Right lobe of liver (tissue), 6 donors: ENCODE results near the gene LCN9. TPM values are rescaled to one million over a fixed set of nuclear protein-coding genes. Genes with fewer than 3 reads are reported as not detected.

Source experiments
- ATAC-seq, 4 donors: fragments of 200-7000 bp; cut with Tn5 transposase; one replicate each; pipeline ENCODE4 v1.9.1; 2020; ENCODE audit warnings: mild to moderate bottlenecking in 4 of 4, moderate library complexity in 4 of 4
- DNase-seq, 3 donors: peaks; one replicate each; pipeline ENCODE4 v3.0.0-alpha.2; 2020
- H3K27ac ChIP-seq, 3 donors: fragments of 200-600 bp; one replicate each; pipeline ENCODE4 v1.8.0; 2022
- H3K27me3 ChIP-seq, 2 donors: fragments of 200-600 bp; one replicate each; pipeline ENCODE4 v1.8.0; 2022
- H3K36me3 ChIP-seq, 4 donors: fragments of 200-600 bp; sonication (generic) in 1 of 4; one replicate each; pipeline versions ENCODE4 v1.5.1 to v1.8.0; 2017 to 2022; ENCODE audit warnings: control low read depth in 1 of 4
- H3K4me1 ChIP-seq, 4 donors: fragments of 200-600 bp; sonication (generic) in 1 of 4; one replicate each; pipeline versions ENCODE4 v1.5.1 to v1.8.0; 2017 to 2022; ENCODE audit warnings: control low read depth in 1 of 4
- H3K4me3 ChIP-seq, 3 donors: fragments of 200-600 bp; one replicate each; pipeline ENCODE4 v1.8.0; 2022
- H3K9me3 ChIP-seq, 4 donors: fragments of 200-600 bp; sonication (generic) in 1 of 4; one replicate each; pipeline versions ENCODE4 v1.5.1 to v1.8.0; 2017 to 2022; ENCODE audit warnings: control low read depth in 1 of 4
- POLR2A ChIP-seq: fragments of 450-650 bp; IDR thresholded peaks from one replicate; pipeline ENCODE4 v1.6.1; 2017; ENCODE audit warnings: antibody characterized with exemption, mild to moderate bottlenecking
- WGBS: methylation state at CpG from one replicate; pipeline ENCODE4 v1.1.6; 2018; ENCODE audit warnings: low coverage, low lambda C conversion rate; ENCODE audit not compliant: insufficient coverage; ENCODE audit errors: missing lambda C conversion rate; 5-methylcytosine and 5-hydroxymethylcytosine counted together
- intact Hi-C, 2 donors: fragments of 100-400 bp; cut with DNase I; formaldehyde crosslinking; loops; one replicate each; pipeline versions ENCODE4 v1.11.2 to v1.14.1; 2022
- total RNA-seq, 6 experiments: library from RNA; depleted of rRNA in 2 of 6; stranded (reverse); fragments of >200 nt in 2 of 6; fragmentation: NEBNext Ultra II Directional in 3 of 6; extraction: Animal tissue kit (Norgen Biotek cat#: 25700) in 3 of 6; gene quantifications; one replicate each; pipeline versions ENCODE4 v1.1.0 to v1.2.4, GENCODE V29; 2016 to 2023
- TF ChIP-seq, protein P1 (sequence below), 4 donors: fragments of 200-600 bp in 3 of 4; fragments of 450-650 bp in 1 of 4; IDR thresholded peaks; one replicate each; pipeline versions ENCODE4 v1.5.1 to v1.8.0; 2016 to 2022; ENCODE audit warnings: antibody characterized with exemption in 4 of 4, mild to moderate bottlenecking in 2 of 4
- donor health status: DM: no; HTN: yes; CAD: no.
- donor health status: DM: no; HTN: no; CAD: no.
- donor health status: DM: no; HTN: no; CAD: no.
- donor health status: DM: no; HTN: yes; CAD: no.
- donor health status: DM: no; HTN: yes; CAD: no.

LCN9 gene
- total RNA-seq, 6 experiments from 2014 or later = not detected

DNA sequence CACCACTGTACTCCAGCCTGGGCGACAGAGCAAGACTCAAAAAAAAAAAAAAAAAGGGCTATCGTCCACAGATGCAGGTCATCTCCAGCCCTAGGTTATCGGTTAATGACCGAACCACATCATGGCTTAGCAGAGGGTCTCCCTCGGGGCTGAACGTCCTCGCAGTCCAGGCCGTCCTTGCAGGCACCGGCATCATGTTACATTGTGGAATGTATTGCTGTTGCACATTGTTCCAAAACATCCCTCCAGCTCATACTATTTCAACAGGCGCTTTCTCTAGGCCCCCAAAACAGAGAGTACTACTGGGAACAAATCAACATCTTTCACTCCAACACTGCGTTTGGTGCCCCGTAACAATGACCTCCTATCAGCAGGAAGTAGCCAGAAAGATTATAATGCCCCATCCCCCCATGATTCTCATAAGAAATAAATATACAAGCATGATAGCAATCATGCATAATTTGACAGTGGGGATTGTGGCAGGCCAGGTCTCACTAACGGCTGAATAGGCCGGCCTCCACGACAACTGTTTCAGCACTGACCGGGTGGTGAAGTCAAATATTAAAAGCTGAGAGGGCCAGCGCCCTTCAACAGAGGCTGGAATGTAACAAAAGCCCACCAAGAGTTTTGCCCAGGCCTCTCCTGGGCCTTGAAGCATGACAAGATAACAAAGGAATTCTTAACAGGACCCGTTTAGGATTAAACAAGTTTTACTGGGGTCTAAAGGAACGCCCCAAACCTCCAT is 1.1 kb upstream of the LCN9 start:
- DNase-seq (no peak), ATAC-seq (no peak)
- intact Hi-C loops = no loop called here
- TF ChIP-seq, protein P1, sequence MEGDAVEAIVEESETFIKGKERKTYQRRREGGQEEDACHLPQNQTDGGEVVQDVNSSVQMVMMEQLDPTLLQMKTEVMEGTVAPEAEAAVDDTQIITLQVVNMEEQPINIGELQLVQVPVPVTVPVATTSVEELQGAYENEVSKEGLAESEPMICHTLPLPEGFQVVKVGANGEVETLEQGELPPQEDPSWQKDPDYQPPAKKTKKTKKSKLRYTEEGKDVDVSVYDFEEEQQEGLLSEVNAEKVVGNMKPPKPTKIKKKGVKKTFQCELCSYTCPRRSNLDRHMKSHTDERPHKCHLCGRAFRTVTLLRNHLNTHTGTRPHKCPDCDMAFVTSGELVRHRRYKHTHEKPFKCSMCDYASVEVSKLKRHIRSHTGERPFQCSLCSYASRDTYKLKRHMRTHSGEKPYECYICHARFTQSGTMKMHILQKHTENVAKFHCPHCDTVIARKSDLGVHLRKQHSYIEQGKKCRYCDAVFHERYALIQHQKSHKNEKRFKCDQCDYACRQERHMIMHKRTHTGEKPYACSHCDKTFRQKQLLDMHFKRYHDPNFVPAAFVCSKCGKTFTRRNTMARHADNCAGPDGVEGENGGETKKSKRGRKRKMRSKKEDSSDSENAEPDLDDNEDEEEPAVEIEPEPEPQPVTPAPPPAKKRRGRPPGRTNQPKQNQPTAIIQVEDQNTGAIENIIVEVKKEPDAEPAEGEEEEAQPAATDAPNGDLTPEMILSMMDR (IDR thresholded peaks at IDR 0.05) = no peak
- TF ChIP-seq POLR2A = no peak
- Histone ChIP-seq H3K4me1 (no peaks in the 10 kb centered on the region), H3K4me3 (no peak overlapping the region), H3K9me3 (no peaks in the 10 kb centered on the region), H3K27me3 (no peaks in the 10 kb centered on the region), H3K36me3 (no peaks in the 10 kb centered on the region), H3K27ac (no peak overlapping the region)
- WGBS = 56% methylated on average over 18 of the region's 19 CpGs

DNA sequence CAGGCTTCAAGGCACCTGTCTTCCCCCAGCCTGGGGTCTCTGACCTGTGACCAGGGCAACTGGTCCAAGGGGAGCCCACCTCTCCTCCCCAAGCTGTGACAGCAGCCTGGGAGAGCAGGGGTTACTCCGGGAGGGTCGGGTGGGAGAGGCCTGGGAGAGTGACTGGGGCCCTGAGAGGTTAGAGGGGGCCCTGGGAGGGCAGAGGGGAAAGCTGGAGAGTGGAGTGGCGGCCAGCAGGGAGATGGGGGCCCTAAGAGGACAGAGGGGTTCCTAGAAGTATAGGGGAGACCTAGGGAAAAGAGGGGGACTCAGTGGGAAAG is 302 bp downstream of the LCN9 start:
- Histone ChIP-seq H3K4me1 (no peaks in the 10 kb centered on the region), H3K27me3 (no peaks in the 10 kb centered on the region), H3K9me3 (no peaks in the 10 kb centered on the region), H3K4me3 (no peak overlapping the region), H3K36me3 (no peaks in the 10 kb centered on the region), H3K27ac (no peak overlapping the region)
- TF ChIP-seq, protein P1 (IDR thresholded peaks at IDR 0.05) = no peak
- TF ChIP-seq POLR2A = no peak
- no peak for DNase-seq
- intact Hi-C loops = no loop called here
- WGBS = 30% methylated on average over 3 of the region's 3 CpGs
- no peak for ATAC-seq

DNA sequence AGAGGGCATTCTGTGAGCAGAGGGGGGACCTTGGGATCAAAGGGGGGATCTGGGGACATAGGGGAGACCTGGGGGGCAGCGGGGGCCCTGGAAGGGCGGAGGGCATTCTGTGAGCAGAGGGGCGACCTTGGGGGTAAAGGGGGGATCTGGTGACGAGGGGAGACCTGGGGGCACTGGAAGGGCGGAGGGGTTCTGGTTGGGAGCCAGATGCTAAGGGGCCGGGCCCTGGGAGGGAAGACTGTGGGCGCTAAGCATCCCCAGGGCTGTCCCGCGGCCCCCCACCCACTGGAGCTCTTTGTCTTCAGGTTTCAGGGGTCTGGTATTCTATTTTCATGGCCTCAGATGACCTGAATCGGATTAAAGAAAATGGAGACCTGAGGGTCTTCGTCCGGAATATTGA is 748 bp downstream of the LCN9 start:
- intact Hi-C loops = no loop called here
- DNase-seq (no peak), ATAC-seq (no peak)
- Histone ChIP-seq H3K27ac (no peak overlapping the region), H3K27me3 (no peaks in the 10 kb centered on the region), H3K36me3 (no peaks in the 10 kb centered on the region), H3K4me1 (no peaks in the 10 kb centered on the region), H3K9me3 (no peaks in the 10 kb centered on the region), H3K4me3 (no peak overlapping the region)
- TF ChIP-seq POLR2A = no peak
- TF ChIP-seq, protein P1 (IDR thresholded peaks at IDR 0.05) = no peak
- 67% methylated on average over 9 of the region's 12 CpGs for WGBS

DNA sequence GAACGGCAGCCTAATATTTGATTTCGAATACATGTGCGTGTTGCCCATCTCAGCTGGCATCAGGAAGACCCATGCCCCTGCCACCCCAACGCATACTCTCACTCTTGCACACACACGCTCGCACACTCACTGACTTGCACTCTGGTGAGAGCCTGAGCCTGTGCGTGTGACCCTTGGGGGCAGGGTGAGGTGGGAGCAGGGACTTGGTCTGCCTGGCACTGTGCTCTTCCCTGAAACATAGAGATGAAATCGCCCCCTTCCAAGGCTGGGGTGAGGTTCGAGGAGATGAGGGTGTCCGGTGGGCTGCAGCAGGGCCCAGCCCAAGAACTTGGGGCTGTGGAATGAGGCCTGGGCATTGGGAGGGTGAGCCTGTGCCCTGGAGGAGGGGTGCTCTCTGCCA is 1.2 kb downstream of the LCN9 start:
- no peaks in the 10 kb centered on the region for H3K27me3 ChIP-seq
- H3K36me3 ChIP-seq = no peaks in the 10 kb centered on the region
- DNase-seq (no peak), ATAC-seq (no peak)
- no peak overlapping the region for H3K27ac ChIP-seq
- no peak for TF ChIP-seq POLR2A
- TF ChIP-seq, protein P1 (IDR thresholded peaks at IDR 0.05) = no peak
- intact Hi-C loops = no loop called here
- H3K4me3 ChIP-seq = no peak overlapping the region
- no peaks in the 10 kb centered on the region for H3K4me1 ChIP-seq
- no peaks in the 10 kb centered on the region for H3K9me3 ChIP-seq
- 76% methylated on average over 5 of the region's 10 CpGs for WGBS
